HG03280 (cell line): ENCODE results near the gene RGS5.

Experiments
- ATAC-seq: cut with Tn5 transposase; IDR thresholded peaks from one replicate; pipeline ENCODE4 v1.9.1; 2021; ENCODE audit warnings: mild to moderate bottlenecking, moderate library complexity; ENCODE audit not compliant: unreplicated experiment

RGS5 gene

DNA sequence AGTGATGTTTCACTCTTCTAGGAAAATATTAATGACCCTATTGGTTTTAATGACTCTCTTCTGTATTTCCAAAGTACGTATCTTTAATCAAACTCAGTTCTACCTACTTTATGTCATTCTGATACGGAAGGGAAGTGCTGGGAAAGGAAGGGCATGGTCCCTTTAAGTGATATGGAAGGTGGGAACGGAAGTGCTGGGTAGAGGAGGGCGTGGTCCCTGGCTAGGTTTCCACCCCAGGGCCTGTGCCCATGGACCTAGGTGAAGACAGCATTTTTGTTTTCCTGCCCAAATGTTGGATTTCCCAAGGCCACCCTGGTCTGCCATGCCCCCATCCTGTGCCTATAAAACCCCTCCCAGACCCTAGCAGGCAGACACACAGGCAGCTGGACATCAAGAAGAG, 109.5 kb downstream of the RGS5 start:
- no peak for ATAC-seq
